Natural killer cell (primary cell): ENCODE measurements around the gene POMT2. TPM values are rescaled to one million over a fixed set of nuclear protein-coding genes. Genes with fewer than 3 reads are reported as not detected.
"Not testable (repeated sequence)": the region's sequence is repeated elsewhere in the genome, so short reads cannot be mapped to it uniquely, and the experiment has no call there.

Experiments used
- ATAC-seq, 3 donors: fragments of 150-1000 bp in 2 of 3; fragments of 200-7000 bp in 1 of 3; cut with Tn5 transposase; 1 replicate in 1 of 3; 2 replicates in 2 of 3; pipeline ENCODE4 v1.10.0; 2021; ENCODE audit warnings: mild to moderate bottlenecking in 2 of 3, moderate library complexity in 2 of 3
- DNase-seq, 2 donors: peaks; one replicate each; pipeline versions ENCODE4 v3.0.0 to v3.0.0-alpha.2; 2013 to 2021; ENCODE audit warnings: mixed read lengths in 1 of 2
- H3K27ac ChIP-seq: one replicate; pipeline ENCODE4 v1.5.1; 2013; ENCODE audit warnings: mild to moderate bottlenecking, low read length
- H3K27me3 ChIP-seq: one replicate; pipeline ENCODE4 v1.6.1; 2013; ENCODE audit warnings: low read length; ENCODE audit not compliant: control insufficient read depth, insufficient read depth
- H3K36me3 ChIP-seq: one replicate; pipeline ENCODE4 v1.6.1; 2013; ENCODE audit warnings: low read length; ENCODE audit not compliant: control insufficient read depth, insufficient read depth
- H3K4me1 ChIP-seq: one replicate; pipeline ENCODE4 v1.6.1; 2013; ENCODE audit warnings: low read length; ENCODE audit not compliant: control insufficient read depth, insufficient read depth
- H3K4me3 ChIP-seq: one replicate; pipeline ENCODE4 v1.5.1; 2013; ENCODE audit warnings: low read length
- H3K9me3 ChIP-seq: one replicate; pipeline ENCODE4 v1.6.1; 2013; ENCODE audit warnings: low read length; ENCODE audit not compliant: control insufficient read depth, insufficient read depth
- H3K27ac Mint-ChIP-seq, 2 donors: one replicate each; pipeline ENCODE4 v1.8.0; 2022; ENCODE audit warnings: mild to moderate bottlenecking in 2 of 2, mixed read lengths in 2 of 2, moderate library complexity in 1 of 2
- H3K27me3 Mint-ChIP-seq, 2 donors: one replicate each; pipeline ENCODE4 v1.8.0; 2022; ENCODE audit warnings: low read depth in 2 of 2, mixed read lengths in 2 of 2
- H3K36me3 Mint-ChIP-seq: one replicate; pipeline ENCODE4 v1.8.0; 2022; ENCODE audit warnings: mixed read lengths
- H3K4me1 Mint-ChIP-seq, 2 donors: one replicate each; pipeline ENCODE4 v1.8.0; 2022; ENCODE audit warnings: mixed read lengths in 2 of 2
- H3K4me3 Mint-ChIP-seq: one replicate; pipeline ENCODE4 v1.8.0; 2022; ENCODE audit warnings: mild to moderate bottlenecking, moderate library complexity, mixed read lengths
- H3K9me3 Mint-ChIP-seq, 2 donors: one replicate each; pipeline ENCODE4 v1.8.0; 2022; ENCODE audit warnings: mixed read lengths in 2 of 2
- CTCF ChIP-seq: fragments of 200-600 bp; IDR thresholded peaks from one replicate; pipeline ENCODE4 v1.8.0; 2022; ENCODE audit warnings: antibody characterized with exemption
- whole genome bisulfite sequencing: methylation state at CpG from one replicate; pipeline ENCODE4 v1.1.7; 2013; ENCODE audit warnings: missing lambda C conversion rate; ENCODE audit not compliant: insufficient coverage; 5-methylcytosine and 5-hydroxymethylcytosine counted together
- intact Hi-C: fragments of 100-400 bp; cut with micrococcal nuclease; formaldehyde crosslinking; loops from one replicate; pipeline ENCODE4 v1.14.2; 2022
- total RNA-seq, 4 donors: library from RNA; stranded (reverse); fragments of 120-200 nt in 1 of 4; gene quantifications; one replicate each; pipeline versions ENCODE4 v1.2.3 to v1.2.4, GENCODE V29; 2013 to 2022

Gene POMT2
- total RNA-seq, 3 donors from 2014 or later (not counting 1 experiment from before 2014, with no cell fraction given), result 6.7 to 10.9 (median 8.6) TPM

GRCh38 chr14:77337880-77338279 lies 17.2 kb upstream of the POMT2 start:
- Mint-ChIP-seq H3K9me3 (no peaks in the 10 kb centered on the region), H3K4me1 (no peaks in the 10 kb centered on the region), H3K27ac (no peak overlapping the region), H3K4me3 (no peak overlapping the region), H3K36me3 (peaks cover 2% of the 10 kb centered on the region), H3K27me3 (no peaks in the 10 kb centered on the region)
- Histone ChIP-seq H3K36me3 (peaks cover 24% of the 10 kb centered on the region), H3K4me3 (no peak overlapping the region), H3K27me3 (no peaks in the 10 kb centered on the region), H3K9me3 (no peaks in the 10 kb centered on the region), H3K4me1 (no peaks in the 10 kb centered on the region), H3K27ac (no peak overlapping the region)
- DNase-seq (no peak), ATAC-seq (no peak)
- TF ChIP-seq CTCF, result no peak
- intact Hi-C loops, result no loop called here
- 100% methylated on average over 2 of the region's 3 CpGs for WGBS

- H3K4me1 Mint-ChIP-seq, ATAC-seq, H3K27me3 ChIP-seq, H3K9me3 ChIP-seq, H3K9me3 Mint-ChIP-seq, H3K4me3 Mint-ChIP-seq, DNase-seq, H3K27ac ChIP-seq, intact Hi-C loops, H3K4me3 ChIP-seq, H3K27me3 Mint-ChIP-seq, H3K36me3 Mint-ChIP-seq, H3K27ac Mint-ChIP-seq, H3K4me1 ChIP-seq: not testable (repeated sequence)
- WGBS, result over 99% methylated on average over 9 of the region's 9 CpGs
- peaks cover 19% of the 10 kb centered on the region for H3K36me3 ChIP-seq
Measured at GRCh38 chr14:77337255-77337654, 16.6 kb upstream of the POMT2 start.

- Mint-ChIP-seq H3K9me3 (no peaks in the 10 kb centered on the region), H3K4me1 (no peaks in the 10 kb centered on the region), H3K27ac (no peak overlapping the region), H3K4me3 (no peak overlapping the region), H3K27me3 (no peaks in the 10 kb centered on the region), H3K36me3 (no peaks in the 10 kb centered on the region)
- no peak overlapping the region for H3K4me3 ChIP-seq
- no peaks in the 10 kb centered on the region for H3K27me3 ChIP-seq
- intact Hi-C loops, result no loop called here
- H3K36me3 ChIP-seq, result peaks cover 7% of the 10 kb centered on the region
- WGBS, result 94% methylated on average over 2 of the region's 3 CpGs
- no peaks in the 10 kb centered on the region for H3K9me3 ChIP-seq
- no peak for DNase-seq
- H3K27ac ChIP-seq, result no peak overlapping the region
- H3K4me1 ChIP-seq, result no peaks in the 10 kb centered on the region
- no peak for TF ChIP-seq CTCF
- no peak for ATAC-seq
Measured at GRCh38 chr14:77335576-77335975, 14.9 kb upstream of the POMT2 start.

- Histone ChIP-seq H3K9me3 (no peaks in the 10 kb centered on the region), H3K4me1 (no peaks in the 10 kb centered on the region), H3K27me3 (no peaks in the 10 kb centered on the region), H3K36me3 (no peaks in the 10 kb centered on the region), H3K4me3 (no peak overlapping the region), H3K27ac (no peak overlapping the region)
- Mint-ChIP-seq H3K4me1 (no peaks in the 10 kb centered on the region), H3K36me3 (no peaks in the 10 kb centered on the region), H3K27ac (no peak overlapping the region), H3K4me3 (no peak overlapping the region), H3K9me3 (no peaks in the 10 kb centered on the region), H3K27me3 (no peaks in the 10 kb centered on the region)
- ATAC-seq, result no peak
- WGBS, result 94% methylated on average over 7 of the region's 7 CpGs
- DNase-seq, result no peak
- TF ChIP-seq CTCF, result no peak
- intact Hi-C loops, result no loop called here
Measured at GRCh38 chr14:77329872-77330271, 9.2 kb upstream of the POMT2 start.
